HEK293T (cell line): Measurements from ENCODE around the gene EXPH5.

Experiments
- ARNT ChIP-seq: fragments of 450-650 bp; IDR thresholded peaks from 2 replicates; pipeline ENCODE4 v1.6.1; 2017; ENCODE audit warnings: mild to moderate bottlenecking
- BHLHE40 ChIP-seq: fragments of 450-650 bp; IDR thresholded peaks from 2 replicates; pipeline ENCODE4 v1.6.1; 2016; ENCODE audit warnings: mild to moderate bottlenecking, moderate library complexity, borderline replicate concordance
- ELF4 ChIP-seq: fragments of 450-650 bp; IDR thresholded peaks from 2 replicates; pipeline ENCODE4 v1.6.1; 2017; ENCODE audit warnings: antibody characterized with exemption
- FOXA1 ChIP-seq: fragments of 450-650 bp; IDR thresholded peaks from 2 replicates; pipeline ENCODE4 v1.6.1; 2016; ENCODE audit warnings: mild to moderate bottlenecking
- HDGF ChIP-seq: fragments of 450-650 bp; IDR thresholded peaks from 2 replicates; pipeline ENCODE4 v1.6.1; 2017; ENCODE audit warnings: antibody characterized with exemption, borderline replicate concordance
- L3MBTL2 ChIP-seq: fragments of 450-650 bp; conservative IDR thresholded peaks from 2 replicates; pipeline ENCODE4 v1.6.1; 2016; ENCODE audit warnings: mild to moderate bottlenecking
- SP1 ChIP-seq: fragments of 450-650 bp; IDR thresholded peaks from 2 replicates; pipeline ENCODE4 v1.6.1; 2017
- TARDBP ChIP-seq: fragments of 450-650 bp; IDR thresholded peaks from 2 replicates; pipeline ENCODE4 v1.6.1; 2016
- ZNF384 ChIP-seq: fragments of 450-650 bp; IDR thresholded peaks from 2 replicates; pipeline ENCODE4 v1.6.1; 2016

- no peak for TF ChIP-seq BHLHE40
- TF ChIP-seq HDGF, result no peak
- no peak for TF ChIP-seq FOXA1
- no peak for TF ChIP-seq ARNT
- TF ChIP-seq L3MBTL2, result no peak
- TF ChIP-seq TARDBP, result no peak
- no peak for TF ChIP-seq ELF4
- TF ChIP-seq ZNF384, result no peak
- TF ChIP-seq SP1, result no peak
Measured at GRCh38 chr11:108556019-108556418, 37.5 kb downstream of the EXPH5 start.
